HG03064 (cell line): ENCODE data around the gene DTNB.

Source experiments
- ATAC-seq: cut with Tn5 transposase; IDR thresholded peaks from one replicate; pipeline ENCODE4 v1.9.1; 2021; ENCODE audit warnings: low read depth; ENCODE audit not compliant: unreplicated experiment

DTNB gene

DNA sequence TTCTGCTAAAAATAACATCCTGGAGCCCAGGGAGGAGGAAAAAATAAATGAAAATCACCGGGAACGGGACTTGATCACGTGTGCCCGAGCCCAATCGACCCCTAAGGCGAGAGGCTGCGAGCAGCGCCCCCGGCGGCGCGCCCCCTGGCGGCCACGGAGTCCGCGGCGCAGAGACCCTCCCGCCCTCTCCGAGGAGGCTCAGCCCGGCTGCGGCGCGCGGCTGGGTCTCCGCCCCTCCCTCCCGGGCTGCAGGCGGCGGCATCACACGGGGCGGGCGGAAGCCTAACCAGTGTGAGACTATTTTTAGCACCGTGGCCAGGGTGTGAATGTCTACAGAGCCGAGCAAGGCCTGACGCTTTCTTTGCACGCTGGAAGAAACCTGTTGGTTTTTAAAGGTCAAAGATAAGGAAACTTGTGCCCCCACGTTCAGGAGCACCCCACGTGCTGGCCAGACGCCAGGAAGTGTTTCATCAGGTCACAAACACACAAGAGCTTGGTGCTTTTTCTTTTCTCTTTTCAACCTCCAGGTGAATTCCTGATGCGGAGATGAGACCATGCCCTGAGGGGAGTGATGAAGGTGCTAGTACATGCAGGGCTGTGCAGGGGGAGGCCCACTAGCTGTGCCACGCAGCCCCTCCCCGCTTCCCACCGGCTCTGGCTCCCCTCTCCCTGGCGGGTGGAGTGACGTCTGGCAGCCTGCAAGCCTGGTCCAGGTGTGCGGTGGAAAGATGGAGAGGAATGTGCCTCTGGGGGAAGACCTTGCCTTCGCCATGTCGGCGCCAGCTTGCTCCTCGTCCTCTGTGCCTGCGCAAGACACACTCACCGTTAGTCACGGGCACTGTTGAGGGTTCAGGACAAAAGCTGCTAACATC lies 296.4 kb downstream of the DTNB start:
- peak; percentile 89 for ATAC-seq

DNA sequence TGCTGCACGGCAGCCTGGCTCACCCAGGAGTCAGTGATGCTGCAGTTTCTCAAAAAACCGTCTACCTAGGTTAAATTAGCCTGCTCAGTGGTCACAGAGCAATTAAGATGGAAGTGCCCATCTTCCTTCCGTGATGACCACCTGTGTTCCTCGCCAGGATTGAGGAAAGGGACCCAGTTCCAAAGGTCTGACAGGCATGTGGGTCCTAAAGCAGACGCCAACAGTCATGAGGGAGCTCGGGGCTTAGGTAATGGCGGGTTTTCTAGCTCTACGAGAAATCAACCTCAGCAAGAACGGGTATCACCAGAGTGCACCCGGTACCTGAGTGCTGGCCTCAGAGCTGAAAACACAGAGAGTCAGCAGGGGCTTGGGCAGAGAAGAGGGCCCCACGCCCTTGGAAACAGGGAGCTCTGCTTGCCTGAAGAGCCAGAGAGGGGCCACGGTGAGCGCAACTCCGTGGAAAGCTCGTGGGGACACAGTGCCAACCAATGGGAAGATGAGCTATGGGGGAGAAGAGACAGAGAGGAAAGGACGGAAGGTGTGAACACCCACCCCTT lies 297.3 kb downstream of the DTNB start:
- no peak for ATAC-seq

DNA sequence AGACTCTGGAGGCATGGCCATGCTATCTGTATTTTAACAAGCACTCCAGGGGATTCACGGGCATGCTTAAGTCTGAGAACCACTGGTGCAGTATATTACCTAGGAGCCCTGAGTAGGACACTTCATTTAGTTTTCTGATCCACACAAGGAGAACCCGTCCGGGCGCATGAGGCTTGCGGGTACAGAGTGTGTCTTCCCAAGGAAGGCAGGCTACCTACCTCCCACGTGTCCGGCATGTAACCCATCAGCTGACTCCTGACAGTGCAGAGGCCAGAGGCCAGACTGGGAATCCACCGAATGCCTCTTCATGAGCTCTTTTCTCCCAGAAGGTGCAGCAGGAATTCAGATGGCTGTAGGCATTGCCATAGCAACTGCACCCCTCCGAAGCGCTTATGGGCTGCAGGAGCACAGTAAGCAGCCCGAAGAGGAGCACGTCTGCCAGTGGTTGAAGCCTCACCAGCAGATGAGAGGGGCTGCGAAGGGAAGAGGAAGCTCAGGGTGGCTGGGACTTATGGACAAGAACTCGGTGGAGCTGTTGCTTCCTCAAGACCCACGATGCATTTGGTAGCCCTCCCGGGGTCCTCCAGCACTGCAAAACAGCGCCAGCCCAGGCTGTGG lies 297.9 kb downstream of the DTNB start:
- ATAC-seq, result no peak

DNA sequence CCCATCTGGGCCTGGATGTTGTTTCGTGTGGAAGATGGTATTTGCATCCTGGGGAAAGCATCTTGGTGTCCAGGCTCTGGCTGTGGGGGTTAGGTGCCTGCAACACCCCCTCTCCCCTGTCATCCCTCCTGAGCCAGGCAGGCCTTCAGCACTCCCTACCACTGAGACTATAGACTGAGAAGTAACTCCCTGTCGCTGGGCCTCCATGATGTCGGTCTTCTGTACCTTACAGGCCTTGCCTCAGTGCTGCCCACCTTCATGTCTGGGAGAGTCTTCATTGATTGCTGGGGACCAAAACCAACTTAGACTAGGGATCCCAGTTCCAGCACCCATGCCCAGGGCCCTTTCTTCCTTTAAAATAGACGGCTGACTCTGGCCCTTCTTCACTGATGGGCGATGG lies 298.6 kb downstream of the DTNB start:
- ATAC-seq, result no peak

DNA sequence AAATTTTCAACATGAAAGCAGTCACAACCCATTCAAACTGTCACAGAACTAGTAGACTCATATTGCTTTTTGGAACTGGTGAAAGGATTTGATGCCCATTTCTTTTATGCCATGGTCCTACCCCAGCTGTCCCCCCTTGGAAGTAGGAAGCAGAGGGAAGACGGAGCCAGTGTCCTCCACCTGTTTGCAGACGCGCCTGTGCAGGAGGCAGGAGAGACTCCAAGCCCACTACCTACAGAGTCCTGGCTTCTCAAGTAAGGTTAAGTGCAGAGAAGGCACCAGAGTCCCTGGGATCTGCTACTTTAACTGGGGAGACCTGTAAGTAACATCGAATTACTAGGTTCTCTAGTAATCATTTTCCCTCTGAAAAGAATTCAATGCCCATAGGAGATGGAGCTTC lies 299.0 kb downstream of the DTNB start:
- ATAC-seq, result no peak

DNA sequence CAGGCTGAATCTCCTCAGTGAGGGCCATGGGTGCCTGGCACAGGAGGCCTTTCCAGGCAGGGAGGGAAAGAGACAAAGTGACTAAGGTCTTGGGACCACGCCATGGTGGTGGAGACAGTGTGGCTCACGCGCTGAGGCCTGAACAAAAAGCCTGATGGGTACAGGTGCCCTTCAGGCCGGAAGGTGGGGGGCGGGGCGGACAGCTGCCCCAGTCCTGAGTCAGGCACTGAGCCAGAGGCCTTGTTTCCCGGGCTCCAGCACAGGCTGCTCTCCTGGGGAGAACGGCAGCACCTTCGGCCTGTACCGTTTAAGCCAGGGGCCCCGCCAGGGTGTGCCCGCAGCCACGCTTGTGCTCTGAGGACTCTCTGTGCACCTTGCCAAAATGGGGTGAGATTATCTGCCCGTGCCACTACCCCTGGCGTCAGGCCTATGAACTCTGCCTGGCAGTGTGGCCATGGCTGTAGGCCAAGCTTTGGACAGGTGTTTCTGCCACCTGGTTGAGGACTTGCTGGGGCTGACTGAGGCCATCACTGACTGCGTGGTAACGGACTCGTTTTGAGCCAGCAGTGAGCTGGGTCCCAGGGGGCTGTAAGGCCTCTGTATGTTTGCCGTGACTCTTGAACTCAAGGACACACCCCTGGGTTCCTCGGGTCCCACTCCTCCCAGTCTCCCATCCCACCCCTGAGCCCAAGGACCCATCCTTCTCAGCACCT lies 300.0 kb downstream of the DTNB start:
- ATAC-seq, result no peak

DNA sequence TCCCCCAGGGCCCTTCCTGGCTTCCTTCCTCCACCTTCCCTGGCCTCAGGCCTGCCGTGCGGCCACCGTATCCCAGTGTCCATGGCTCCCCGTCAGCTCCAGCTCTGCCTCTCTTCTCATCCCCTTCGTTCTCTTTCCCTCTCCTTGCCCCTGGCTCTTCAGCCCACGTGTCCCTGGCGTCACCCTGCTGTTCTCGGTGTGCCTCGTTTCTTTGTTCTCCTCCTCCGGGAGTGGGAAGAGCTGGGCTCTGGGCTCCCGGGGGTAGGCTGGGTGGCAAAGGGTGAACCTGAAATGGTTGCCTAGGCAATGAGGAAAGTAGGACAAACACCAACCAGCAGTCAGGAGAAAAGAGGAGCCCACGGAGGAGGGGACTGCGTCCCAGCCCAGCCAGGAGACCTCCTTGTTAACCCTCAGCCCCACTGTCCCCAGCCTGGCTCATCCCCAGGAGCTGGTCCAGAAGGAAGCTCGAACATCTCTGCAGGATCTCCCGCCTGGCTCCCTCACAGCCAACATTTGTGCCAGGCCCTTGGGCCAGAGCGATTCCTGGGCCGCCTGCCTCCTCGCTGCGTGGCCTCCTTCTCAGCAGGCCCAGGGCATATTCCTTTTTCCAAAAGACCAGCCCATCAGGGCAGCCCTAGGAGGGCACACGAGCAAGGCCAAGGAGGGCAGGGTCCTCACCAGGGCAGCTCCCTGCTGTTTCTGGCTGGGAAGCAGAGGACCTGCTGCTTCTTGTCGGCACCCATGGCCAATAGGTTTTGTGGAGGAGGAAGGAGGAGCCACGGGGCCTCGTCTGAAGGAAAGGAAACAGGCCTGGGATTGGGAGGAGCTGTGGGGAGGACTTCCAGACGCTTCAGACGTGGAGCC lies 300.7 kb downstream of the DTNB start:
- no peak for ATAC-seq

DNA sequence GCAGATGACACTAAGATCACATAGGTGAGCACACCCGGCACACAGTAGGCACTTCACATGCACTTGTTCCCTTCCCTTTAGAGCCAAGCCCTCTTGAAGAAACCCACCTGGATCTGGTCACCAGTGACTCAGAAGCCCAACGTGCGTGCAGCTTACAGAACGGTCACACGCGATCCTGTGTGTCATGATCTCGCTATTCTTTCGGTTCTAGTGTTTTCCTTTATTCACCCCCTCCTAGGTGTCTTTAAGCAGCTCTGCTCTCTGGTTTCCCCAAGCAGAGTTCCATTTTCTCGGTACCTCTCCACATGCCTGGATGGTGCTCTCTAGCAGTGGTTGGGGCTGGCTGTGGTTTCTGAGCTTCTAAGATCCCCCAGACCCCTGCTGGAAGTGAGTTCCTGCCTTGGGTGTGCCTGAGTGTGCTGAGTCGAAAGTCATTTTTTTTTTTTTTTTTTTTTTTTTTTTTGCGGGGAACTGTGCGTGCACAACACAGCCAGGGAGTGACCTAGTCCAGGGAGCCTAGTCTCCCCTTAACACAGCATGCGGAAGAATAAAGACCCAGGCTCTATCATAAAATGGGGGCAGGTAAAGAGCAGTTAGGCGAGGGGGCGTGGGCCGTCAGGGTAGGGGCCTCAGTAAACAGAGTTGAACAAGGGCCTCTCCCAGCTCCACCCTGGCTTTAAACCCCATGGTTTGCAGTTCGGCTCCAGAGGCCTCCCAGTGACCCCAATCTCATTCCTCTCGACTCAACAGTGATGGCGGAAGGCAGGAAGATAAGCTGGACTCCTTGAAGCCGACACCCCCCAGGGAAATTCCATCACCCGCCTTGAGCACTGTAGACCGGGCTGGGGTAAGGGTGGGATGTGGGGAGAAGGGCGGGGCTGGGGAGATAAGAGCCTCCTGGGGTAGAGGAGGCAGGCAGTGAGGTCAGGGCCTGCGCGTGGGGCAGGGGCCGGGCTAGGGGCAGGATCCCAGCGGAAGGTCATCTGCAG lies 301.8 kb downstream of the DTNB start:
- ATAC-seq, result no peak

DNA sequence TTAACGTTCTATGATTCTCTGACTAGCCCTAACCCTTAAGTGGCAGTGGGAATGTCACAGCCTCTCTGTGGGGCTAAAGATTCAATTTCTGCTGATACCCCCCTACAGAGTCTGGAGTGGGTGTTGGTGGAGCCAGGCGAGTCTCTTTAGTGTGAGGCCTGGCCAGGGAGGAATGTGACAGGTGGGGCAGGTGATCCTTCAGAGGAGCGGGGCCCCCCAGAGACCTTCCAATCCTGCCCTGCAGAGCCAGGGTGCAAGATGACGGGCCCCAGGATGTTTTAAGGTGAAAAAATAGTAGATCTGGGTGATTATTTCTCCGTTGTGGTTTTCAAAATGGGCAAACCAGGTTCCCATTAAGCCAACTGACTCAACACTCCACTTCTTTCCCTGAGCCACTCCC lies 303.5 kb downstream of the DTNB start:
- ATAC-seq, result no peak

DNA sequence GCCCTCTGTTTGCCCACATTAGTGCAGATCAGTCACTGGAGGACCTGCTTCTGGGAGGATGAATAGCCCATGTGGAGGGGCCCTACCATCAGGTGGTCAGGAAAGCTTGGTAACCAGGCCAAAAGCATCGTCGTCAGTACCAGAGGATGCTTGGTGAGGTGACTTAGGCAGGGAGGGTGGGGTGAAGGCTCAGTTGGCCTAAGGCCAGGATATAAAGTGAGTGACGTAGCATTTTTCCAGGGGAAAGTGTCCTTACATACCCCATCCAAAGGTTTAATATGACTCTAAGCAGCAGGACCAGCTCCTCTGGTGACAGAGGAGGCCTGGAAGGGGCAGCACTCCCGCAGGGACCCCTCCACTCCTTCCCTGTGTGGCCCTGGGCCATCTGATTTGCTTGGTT lies 303.9 kb downstream of the DTNB start:
- ATAC-seq, result no peak

DNA sequence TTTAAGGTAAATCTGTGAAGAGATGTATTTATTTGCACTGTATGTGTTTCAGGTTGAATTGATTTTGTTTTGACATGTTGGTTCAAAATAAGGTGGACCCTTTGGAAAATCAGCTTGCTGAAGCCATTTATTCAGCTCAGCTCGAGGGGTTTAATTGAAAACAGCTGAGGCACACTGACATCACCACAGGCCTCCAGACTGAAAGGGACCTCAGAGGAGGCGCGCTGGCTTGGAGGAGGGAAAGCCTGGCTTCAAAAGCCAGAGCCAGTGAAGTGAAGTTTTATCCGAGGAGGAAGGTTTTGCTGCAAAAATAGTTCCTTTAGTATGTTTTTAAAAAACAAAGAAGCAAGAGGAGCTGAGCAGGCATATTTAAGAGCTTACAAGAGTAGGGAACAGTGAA lies 304.7 kb downstream of the DTNB start:
- no peak for ATAC-seq

DNA sequence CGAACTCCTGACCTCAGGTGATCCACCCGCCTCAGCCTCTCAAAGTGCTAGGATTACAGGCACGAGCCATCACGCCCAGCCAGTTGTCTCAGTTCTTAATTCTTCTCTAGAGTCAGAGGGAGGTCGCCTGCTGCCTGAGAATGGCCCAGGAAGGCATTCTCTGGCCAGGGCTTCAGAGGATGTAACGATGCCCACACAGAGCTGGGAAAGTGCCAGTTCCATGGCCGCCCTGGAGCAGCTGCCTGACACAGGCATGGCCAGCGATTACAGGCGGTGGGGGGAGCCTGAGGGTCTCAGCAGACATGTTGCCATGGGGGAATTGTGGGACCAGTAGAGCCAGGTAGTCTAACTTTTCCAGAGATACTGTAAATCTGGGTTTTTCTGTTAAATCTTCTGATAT lies 306.1 kb downstream of the DTNB start:
- ATAC-seq, result no peak

DNA sequence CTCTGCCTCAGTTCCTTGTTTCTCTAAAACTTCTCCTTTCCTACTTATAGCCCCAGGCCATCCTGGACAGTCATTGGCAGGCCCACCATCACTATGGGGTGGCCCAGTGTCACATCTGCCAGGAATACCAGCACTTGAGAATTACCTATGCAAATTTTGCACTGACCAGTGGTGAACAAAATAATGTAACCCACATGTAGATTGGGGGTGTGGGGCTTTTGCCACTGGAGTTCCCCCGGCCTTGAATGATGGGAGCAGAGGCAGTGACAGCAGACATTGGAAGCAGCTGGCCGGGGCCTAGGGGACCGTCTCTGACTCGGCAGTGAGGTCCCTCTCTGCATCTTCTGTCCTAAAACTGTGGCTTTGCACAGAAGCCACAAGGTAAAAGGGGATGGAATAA lies 306.7 kb downstream of the DTNB start:
- ATAC-seq, result no peak

DNA sequence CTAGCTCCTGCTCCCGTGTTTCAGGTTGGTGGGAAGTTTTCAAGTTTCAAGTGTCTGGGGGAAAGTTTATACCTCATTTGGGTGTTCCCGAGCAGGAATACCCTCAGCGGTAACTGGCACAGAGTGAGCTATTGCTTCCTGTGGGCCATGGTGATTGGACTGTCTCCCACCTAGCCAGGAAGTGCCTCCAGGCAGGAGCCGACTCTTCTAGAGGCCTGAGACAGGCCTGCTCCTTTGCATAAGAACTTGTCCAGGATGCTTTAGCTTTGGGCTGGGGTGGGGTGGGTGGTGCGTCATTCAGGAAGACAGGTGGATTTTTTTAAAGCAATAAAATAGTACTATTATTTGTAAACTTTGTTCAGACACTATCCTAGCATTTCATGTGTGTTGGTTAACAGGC lies 308.1 kb downstream of the DTNB start:
- ATAC-seq, result no peak

DNA sequence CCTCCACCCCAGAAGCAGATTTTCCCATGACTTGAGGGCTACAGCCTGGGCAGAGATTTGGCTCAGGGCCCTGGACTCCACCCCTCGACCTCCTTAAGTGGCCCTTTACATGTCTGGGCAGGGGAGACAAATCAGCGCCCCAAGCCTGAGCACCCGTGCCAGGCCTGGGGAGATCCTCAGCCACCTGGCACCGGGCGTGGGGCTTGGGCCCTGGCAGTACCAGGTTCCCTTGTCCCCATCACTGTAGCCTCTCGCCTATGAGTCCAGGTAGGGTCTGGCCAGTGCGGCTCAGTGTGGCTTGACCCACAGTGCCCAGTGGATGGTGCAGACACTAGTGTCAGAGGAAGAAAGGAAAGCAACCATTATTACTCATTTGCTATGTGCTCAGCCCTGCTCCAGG lies 309.6 kb downstream of the DTNB start:
- no peak for ATAC-seq

GRCh38 chr2:25362434-25363145 lies 310.8 kb downstream of the DTNB start:
- ATAC-seq, result peak; percentile 58

DNA sequence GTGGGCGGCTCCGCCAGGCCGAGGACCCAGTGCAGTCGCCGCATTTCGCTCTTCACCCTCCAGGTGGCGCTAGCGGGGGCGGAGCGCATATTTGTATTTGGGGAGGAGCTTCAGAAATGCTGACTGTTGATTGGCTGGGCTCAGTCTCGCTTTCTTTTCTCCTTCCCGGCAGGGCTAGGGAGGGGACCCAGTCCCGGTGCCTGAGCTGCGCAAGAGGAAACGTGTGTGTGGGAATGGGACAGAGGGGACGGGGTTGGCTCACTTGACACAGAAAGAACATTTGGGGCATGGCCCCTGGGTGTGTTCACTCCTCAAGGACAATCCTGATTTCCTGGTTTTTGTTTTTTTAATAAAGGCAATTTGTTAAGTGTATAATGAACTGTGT lies 311.3 kb downstream of the DTNB start:
- peak; percentile 79 for ATAC-seq

DNA sequence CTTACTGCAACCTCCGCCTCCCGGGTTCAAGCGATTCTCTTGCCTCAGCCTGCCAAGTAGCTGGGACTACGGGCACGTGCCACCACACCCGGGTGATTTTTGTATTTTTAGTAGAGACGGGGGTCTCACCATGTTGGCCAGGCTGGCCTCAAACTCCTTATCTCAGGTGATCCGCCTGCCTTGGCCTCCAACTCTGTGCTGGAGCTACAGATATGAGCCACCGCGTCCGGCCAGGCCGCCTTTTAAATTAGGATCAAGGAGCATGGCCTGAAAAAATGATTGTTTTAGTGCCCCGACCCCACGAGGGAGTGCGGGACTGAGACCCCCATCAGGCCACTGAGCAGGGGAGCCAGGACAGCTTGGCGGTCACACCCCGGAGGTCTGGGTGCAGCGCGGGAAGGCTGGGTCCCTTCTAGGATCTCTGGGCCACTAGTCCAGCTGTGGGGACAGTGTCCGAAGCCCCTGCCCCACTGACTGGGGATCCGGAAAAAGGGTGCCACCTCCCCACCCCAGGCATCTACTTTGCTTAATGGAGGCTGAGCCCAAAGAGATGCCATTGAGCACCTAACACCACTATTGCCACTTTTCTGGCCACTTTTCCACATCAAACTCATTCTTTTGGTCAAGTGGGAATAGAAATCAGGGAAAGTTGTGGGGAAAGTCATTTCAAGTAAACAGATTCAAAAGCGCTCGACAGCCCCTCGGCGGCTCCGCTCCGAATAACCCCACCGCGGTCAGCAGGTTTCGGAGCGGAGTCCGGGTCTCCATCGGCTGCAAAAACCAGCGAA lies 311.9 kb downstream of the DTNB start:
- ATAC-seq, result no peak
